Activated CD8-positive, alpha-beta memory T cell treated with anti-CD3 and anti-CD28 coated beads, Interleukin-2, amount 50 U/mL, for 1 hour (primary cell): ENCODE results near the gene ERBB4.
"Not testable (repeated sequence)": the region's sequence is repeated elsewhere in the genome, so short reads cannot be mapped to it uniquely, and the experiment has no call there.

Experiments
- DNase-seq: peaks from one replicate; pipeline ENCODE4 v3.0.0-alpha.2; 2020; ENCODE audit errors: extremely low read depth

ERBB4 gene

GRCh38 chr2:212223696-212224095 is 314.9 kb downstream of the ERBB4 start:
- no peak for DNase-seq

- DNase-seq = no peak
Measured at GRCh38 chr2:212213191-212213590, 325.4 kb downstream of the ERBB4 start.

GRCh38 chr2:212208467-212208866 is 330.1 kb downstream of the ERBB4 start:
- DNase-seq = no peak

- DNase-seq = no peak
Measured at GRCh38 chr2:212197776-212198175, 340.8 kb downstream of the ERBB4 start.

GRCh38 chr2:212195626-212196025 is 343.0 kb downstream of the ERBB4 start:
- DNase-seq = no peak

GRCh38 chr2:212194396-212194795 is 344.2 kb downstream of the ERBB4 start:
- DNase-seq = no peak

GRCh38 chr2:212193803-212194202 is 344.8 kb downstream of the ERBB4 start:
- no peak for DNase-seq

- no peak for DNase-seq
Measured at GRCh38 chr2:212193056-212193455, 345.5 kb downstream of the ERBB4 start.

- not testable (repeated sequence) for DNase-seq
Measured at GRCh38 chr2:212191438-212191837, 347.2 kb downstream of the ERBB4 start.

GRCh38 chr2:212186166-212186565 is 352.4 kb downstream of the ERBB4 start:
- DNase-seq = no peak

GRCh38 chr2:212181646-212182045 is 357.0 kb downstream of the ERBB4 start:
- DNase-seq = no peak

GRCh38 chr2:212180408-212181083 is 358.1 kb downstream of the ERBB4 start:
- DNase-seq = no peak

- no peak for DNase-seq
Measured at GRCh38 chr2:212177724-212178123, 360.9 kb downstream of the ERBB4 start.

GRCh38 chr2:212176151-212176550 is 362.5 kb downstream of the ERBB4 start:
- DNase-seq = no peak

- DNase-seq = no peak
Measured at GRCh38 chr2:212173756-212174510, 364.7 kb downstream of the ERBB4 start.

GRCh38 chr2:212173331-212173730 is 365.3 kb downstream of the ERBB4 start:
- DNase-seq = no peak

GRCh38 chr2:212170382-212170781 is 368.2 kb downstream of the ERBB4 start:
- no peak for DNase-seq

- DNase-seq = no peak
Measured at GRCh38 chr2:212158081-212158480, 380.5 kb downstream of the ERBB4 start.

GRCh38 chr2:212157012-212157411 is 381.6 kb downstream of the ERBB4 start:
- DNase-seq = no peak

- DNase-seq = no peak
Measured at GRCh38 chr2:212156088-212156487, 382.5 kb downstream of the ERBB4 start.

GRCh38 chr2:212154477-212154878 is 384.1 kb downstream of the ERBB4 start:
- DNase-seq = no peak

GRCh38 chr2:212153923-212154322 is 384.7 kb downstream of the ERBB4 start:
- DNase-seq = no peak

GRCh38 chr2:212147921-212148513 is 390.6 kb downstream of the ERBB4 start:
- no peak for DNase-seq
